Right atrium auricular region (tissue), 2 donors: Measurements from ENCODE around the gene MBD4. TPM values are rescaled to one million over a fixed set of nuclear protein-coding genes. Genes with fewer than 3 reads are reported as not detected.

Experiments used
- DNase-seq: peaks from one replicate; pipeline ENCODE4 v3.0.0-alpha.2; 2019; ENCODE audit warnings: low spot score
- H3K27ac ChIP-seq, 2 donors: fragments of 200-600 bp; sonication (generic); 1 replicate in 1 of 2; 2 replicates in 1 of 2; pipeline ENCODE4 v1.5.1; 2016 to 2019
- H3K27me3 ChIP-seq, 2 donors: fragments of 200-600 bp; sonication (generic); one replicate each; pipeline versions ENCODE4 v1.5.1 to v1.6.0; 2017 to 2019
- H3K36me3 ChIP-seq: fragments of 200-600 bp; sonication (generic); one replicate; pipeline ENCODE4 v1.5.1; 2016
- H3K4me1 ChIP-seq, 2 donors: fragments of 200-600 bp; sonication (generic); one replicate each; pipeline versions ENCODE4 v1.5.1 to v1.6.0; 2017 to 2019
- H3K4me3 ChIP-seq, 2 donors: fragments of 200-600 bp; sonication (generic); 1 replicate in 1 of 2; 2 replicates in 1 of 2; pipeline ENCODE4 v1.5.1; 2017 to 2019; ENCODE audit warnings: mild to moderate bottlenecking in 1 of 2, moderate library complexity in 1 of 2
- H3K9me3 ChIP-seq, 2 donors: fragments of 200-600 bp; sonication (generic); one replicate each; pipeline ENCODE4 v1.5.1; 2019
- total RNA-seq, 2 donors: library from RNA; depleted of rRNA; stranded (reverse); fragments of >200 nt; gene quantifications; one replicate each; pipeline ENCODE4 v1.1.0, GENCODE V29; 2016
- TF ChIP-seq, protein P1 (sequence below), 2 donors: fragments of 200-600 bp; sonication (generic); IDR thresholded peaks; one replicate each; pipeline ENCODE4 v1.5.1; 2019; ENCODE audit warnings: antibody characterized with exemption in 2 of 2

MBD4 gene
- total RNA-seq, 2 donors from 2014 or later, result 17.8 to 26.4 TPM

DNA sequence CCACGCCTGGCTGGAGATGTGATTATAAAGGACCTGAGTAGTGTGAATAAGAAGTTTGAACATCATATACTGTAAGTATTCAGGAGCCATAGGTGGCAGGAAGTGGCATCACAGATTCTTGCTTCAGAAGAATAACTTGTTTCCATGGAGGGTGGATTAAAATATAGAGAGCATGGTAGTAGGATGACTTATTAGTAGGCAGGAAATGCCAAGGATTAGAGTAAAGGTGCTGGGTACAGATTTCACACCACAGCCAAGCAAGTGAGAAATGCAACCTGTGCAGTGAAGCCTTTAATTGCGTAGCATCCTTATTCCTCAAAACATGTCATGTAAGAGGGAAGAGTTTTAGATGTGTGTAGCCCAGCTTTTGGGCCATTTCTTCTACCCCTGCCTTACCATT lies 31.1 kb upstream of the MBD4 start:
- no peaks in the 10 kb centered on the region for H3K9me3 ChIP-seq
- TF ChIP-seq, protein P1, sequence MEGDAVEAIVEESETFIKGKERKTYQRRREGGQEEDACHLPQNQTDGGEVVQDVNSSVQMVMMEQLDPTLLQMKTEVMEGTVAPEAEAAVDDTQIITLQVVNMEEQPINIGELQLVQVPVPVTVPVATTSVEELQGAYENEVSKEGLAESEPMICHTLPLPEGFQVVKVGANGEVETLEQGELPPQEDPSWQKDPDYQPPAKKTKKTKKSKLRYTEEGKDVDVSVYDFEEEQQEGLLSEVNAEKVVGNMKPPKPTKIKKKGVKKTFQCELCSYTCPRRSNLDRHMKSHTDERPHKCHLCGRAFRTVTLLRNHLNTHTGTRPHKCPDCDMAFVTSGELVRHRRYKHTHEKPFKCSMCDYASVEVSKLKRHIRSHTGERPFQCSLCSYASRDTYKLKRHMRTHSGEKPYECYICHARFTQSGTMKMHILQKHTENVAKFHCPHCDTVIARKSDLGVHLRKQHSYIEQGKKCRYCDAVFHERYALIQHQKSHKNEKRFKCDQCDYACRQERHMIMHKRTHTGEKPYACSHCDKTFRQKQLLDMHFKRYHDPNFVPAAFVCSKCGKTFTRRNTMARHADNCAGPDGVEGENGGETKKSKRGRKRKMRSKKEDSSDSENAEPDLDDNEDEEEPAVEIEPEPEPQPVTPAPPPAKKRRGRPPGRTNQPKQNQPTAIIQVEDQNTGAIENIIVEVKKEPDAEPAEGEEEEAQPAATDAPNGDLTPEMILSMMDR (IDR thresholded peaks at IDR 0.05), result no peak
- no peak for DNase-seq
- peaks cover 0 to 14% of the 10 kb centered on the region in 2 donors for H3K4me1 ChIP-seq
- no peaks in the 10 kb centered on the region for H3K36me3 ChIP-seq
- no peak overlapping the region for H3K27ac ChIP-seq
- no peak overlapping the region for H3K4me3 ChIP-seq
- no peaks in the 10 kb centered on the region for H3K27me3 ChIP-seq

DNA sequence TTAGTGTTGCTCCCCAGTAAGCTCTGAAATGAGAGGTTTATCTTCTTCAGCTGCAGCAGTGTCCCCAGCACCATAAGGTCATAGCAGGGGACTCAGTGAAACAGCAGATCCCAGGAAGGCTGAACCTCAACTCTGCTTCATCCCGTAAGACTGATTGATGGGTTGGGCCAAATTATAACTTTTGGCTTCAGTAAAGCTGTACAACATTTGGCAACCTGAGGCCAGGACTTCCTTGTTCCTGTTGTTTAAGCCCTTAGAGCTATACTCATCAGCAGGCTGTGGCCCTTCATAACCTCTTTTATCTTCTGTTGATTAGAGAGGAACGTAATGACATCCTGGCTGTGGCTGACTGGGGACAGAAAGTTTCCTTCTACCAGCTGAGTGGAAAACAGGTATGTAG lies 29.3 kb upstream of the MBD4 start:
- H3K9me3 ChIP-seq, result no peaks in the 10 kb centered on the region
- H3K4me3 ChIP-seq, result no peak overlapping the region
- no peak for DNase-seq
- H3K4me1 ChIP-seq, result peaks cover 0 to 14% of the 10 kb centered on the region in 2 donors
- H3K27ac ChIP-seq, result peak overlapping the region; percentile 48 to 83
- H3K27me3 ChIP-seq, result no peaks in the 10 kb centered on the region
- H3K36me3 ChIP-seq, result no peaks in the 10 kb centered on the region
- TF ChIP-seq, protein P1 (IDR thresholded peaks at IDR 0.05), result no peak

DNA sequence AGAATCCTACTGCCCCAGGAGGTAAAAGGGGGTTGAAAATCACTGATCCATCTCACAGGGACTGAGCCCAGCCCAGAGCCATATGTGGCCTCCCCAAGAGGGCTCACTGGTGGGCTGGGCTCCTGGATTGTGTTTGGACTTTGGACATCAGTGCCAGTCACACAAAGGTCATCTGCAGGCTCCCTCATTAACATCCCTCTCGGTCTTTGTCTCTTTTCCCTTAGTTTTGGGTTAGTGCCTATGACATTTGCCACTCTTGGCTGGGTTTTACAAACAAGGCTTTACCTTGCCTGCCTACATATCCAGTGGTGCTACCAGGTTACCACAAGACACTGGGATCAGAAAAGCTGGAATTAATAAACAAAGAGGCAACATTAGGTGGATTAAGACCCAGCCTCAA lies 28.2 kb upstream of the MBD4 start:
- TF ChIP-seq, protein P1 (IDR thresholded peaks at IDR 0.05), result no peak
- Histone ChIP-seq H3K9me3 (no peaks in the 10 kb centered on the region), H3K4me1 (peaks cover 0 to 14% of the 10 kb centered on the region in 2 donors), H3K36me3 (no peaks in the 10 kb centered on the region), H3K27me3 (no peaks in the 10 kb centered on the region), H3K4me3 (no peak overlapping the region), H3K27ac (peak overlapping the region; percentile 48 to 83)
- no peak for DNase-seq

DNA sequence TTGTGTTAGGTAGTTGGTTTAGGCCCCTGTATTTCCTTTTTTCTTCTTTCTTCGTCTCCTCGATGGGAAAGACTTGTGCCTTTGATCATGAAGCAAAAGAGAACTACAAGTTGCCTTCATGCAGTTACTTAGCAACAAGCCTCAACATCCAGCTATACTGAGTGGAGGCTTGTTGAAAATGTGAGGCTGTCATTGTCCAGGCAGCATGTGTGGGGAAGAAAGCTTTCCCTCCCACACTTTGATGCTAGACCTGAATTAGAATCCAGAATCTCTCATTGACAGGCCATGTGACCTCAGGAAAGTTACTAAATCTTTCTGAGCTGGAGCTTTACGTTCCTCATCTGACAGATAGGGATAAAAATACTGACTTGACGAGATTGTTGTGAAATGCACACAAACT lies 24.0 kb upstream of the MBD4 start:
- Histone ChIP-seq H3K27ac (peak overlapping the region in 1 of 2 donors; percentile 88), H3K9me3 (no peaks in the 10 kb centered on the region), H3K4me3 (no peak overlapping the region), H3K27me3 (no peaks in the 10 kb centered on the region), H3K4me1 (peaks cover 0 to 19% of the 10 kb centered on the region in 2 donors), H3K36me3 (no peaks in the 10 kb centered on the region)
- TF ChIP-seq, protein P1 (IDR thresholded peaks at IDR 0.05), result no peak
- no peak for DNase-seq

DNA sequence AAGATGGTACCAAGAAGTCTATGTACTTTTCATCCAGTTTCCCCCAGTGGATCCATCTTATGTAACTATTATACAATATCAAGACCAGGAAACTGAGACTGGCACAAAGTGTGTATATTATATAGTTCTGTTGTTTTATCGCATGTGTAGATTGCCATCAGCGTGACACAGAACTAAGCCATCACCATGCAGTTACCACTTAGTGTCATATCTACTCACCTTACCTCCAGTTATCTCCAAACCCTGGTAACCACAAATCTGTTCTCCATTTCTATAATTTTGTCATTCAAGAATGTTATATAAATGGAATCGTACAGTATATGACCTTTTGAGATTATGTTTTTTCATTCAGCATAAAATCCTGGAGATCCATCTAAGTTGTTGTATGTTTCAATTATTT lies 23.3 kb upstream of the MBD4 start:
- Histone ChIP-seq H3K4me3 (no peak overlapping the region), H3K36me3 (no peaks in the 10 kb centered on the region), H3K9me3 (no peaks in the 10 kb centered on the region), H3K27me3 (no peaks in the 10 kb centered on the region), H3K4me1 (peaks cover 0 to 17% of the 10 kb centered on the region in 2 donors), H3K27ac (peak overlapping the region; percentile 81 to 88)
- TF ChIP-seq, protein P1 (IDR thresholded peaks at IDR 0.05), result no peak
- DNase-seq, result no peak

DNA sequence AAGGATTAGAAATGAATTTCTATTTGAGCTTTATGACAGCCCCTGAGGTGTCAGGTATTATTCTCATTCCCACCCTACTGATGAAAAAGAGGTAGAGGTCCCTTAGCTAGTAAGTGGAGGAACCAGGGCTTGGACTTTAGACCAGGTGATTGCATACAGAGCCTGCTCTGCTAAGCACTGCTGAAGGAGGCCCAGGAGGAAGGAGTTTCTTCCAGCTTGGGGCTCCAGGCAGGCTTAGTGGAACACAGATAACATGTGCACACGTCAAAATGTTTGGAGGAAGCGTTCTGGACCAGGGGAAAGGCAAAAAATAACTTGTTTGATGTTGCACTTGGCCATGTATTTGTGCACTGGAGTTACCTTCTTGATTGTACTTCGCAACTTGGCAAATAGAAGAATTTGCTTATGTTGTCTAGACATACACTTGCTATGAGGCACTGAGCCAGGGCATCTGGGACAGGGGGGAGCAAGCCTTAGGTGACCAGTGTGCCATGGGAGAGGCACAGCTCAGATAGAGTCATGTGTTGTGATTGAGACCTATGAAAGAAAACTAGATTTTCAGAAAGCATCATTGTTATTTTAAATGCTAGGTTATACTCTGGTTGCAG lies 22.7 kb upstream of the MBD4 start:
- Histone ChIP-seq H3K27me3 (no peaks in the 10 kb centered on the region), H3K36me3 (no peaks in the 10 kb centered on the region), H3K9me3 (no peaks in the 10 kb centered on the region), H3K27ac (peak overlapping the region; percentile 81 to 88), H3K4me1 (peaks cover 0 to 17% of the 10 kb centered on the region in 2 donors), H3K4me3 (no peak overlapping the region)
- DNase-seq, result no peak
- TF ChIP-seq, protein P1 (IDR thresholded peaks at IDR 0.05), result no peak
